GM12878 (cell line): ENCODE results near the gene TP53BP1. TPM values are rescaled to one million over a fixed set of nuclear protein-coding genes. Genes with fewer than 3 reads are reported as not detected.

Experiments
- ATAC-seq: fragments of 200-7000 bp; cut with Tn5 transposase; 3 replicates; pipeline ENCODE4 v1.9.1; 2020; ENCODE audit warnings: mild to moderate bottlenecking, moderate library complexity
- Bru-seq: library from RNA; stranded (reverse); fragments of 400-500 nt; gene quantifications from one replicate; lab custom pipeline; 2021; lab: Mats Ljungman, UMichigan
- BruChase-seq, 2 experiments: library from RNA; stranded (reverse); fragments of 400-500 nt; gene quantifications; one replicate each; lab custom pipeline; 2021; lab: Mats Ljungman, UMichigan
- BruUV-seq: library from RNA; stranded (reverse); fragments of 400-500 nt; replicated peaks from 2 replicates; lab custom pipeline; 2021; lab: Mats Ljungman, UMichigan
- CTCF ChIA-PET: fragments of 300-600 bp; sonication (Branson Sonifier 250); formaldehyde crosslinking; extraction: SDS; loops from one replicate; lab custom pipeline; 2021; ENCODE audit warnings: inconsistent platforms; lab: Yijun Ruan, JAX
- POLR2A ChIA-PET: fragments of 350-600 bp; formaldehyde crosslinking; extraction: SDS; loops from one replicate; lab custom pipeline; 2021; ENCODE audit warnings: inconsistent platforms; lab: Charles Lee
- RAD21 ChIA-PET: fragments of 300-600 bp; sonication (Branson Sonifier 250); formaldehyde crosslinking; loops from one replicate; lab custom pipeline; 2023; ENCODE audit warnings: antibody characterized with exemption; ENCODE audit not compliant: unreplicated experiment; lab: Charles Lee
- SMC1A ChIA-PET: fragments of 300-600 bp; sonication (Branson Sonifier 250); formaldehyde crosslinking; loops from one replicate; lab custom pipeline; 2023; ENCODE audit not compliant: unreplicated experiment, uncharacterized antibody; lab: Charles Lee
- DNase-seq: peaks from one replicate; pipeline ENCODE4 v3.0.0-alpha.2; 2011; ENCODE audit warnings: low read depth, low spot score
- FAIRE-seq: peaks from 3 replicates; lab custom pipeline; 2011; peaks lifted over from hg19 to GRCh38; lab: Jason Lieb, UNC
- H2AFZ ChIP-seq: 2 replicates; pipeline ENCODE4 v1.6.0; 2011; ENCODE audit warnings: low read depth, low read length, control low read depth; ENCODE audit not compliant: control insufficient read depth
- H3K27ac ChIP-seq: 2 replicates; pipeline ENCODE4 v1.5.1; 2011; ENCODE audit warnings: control low read depth; ENCODE audit not compliant: control insufficient read depth, insufficient read depth
- H3K27me3 ChIP-seq, 2 experiments: replicated peaks in 1 of 2; 2 replicates each; pipeline versions ENCODE4 v1.6.0 to v1.6.1; 2011; ENCODE audit warnings: low read length in 1 of 2; ENCODE audit not compliant: control insufficient read depth in 2 of 2, insufficient read depth in 2 of 2
- H3K36me3 ChIP-seq, 2 experiments: 2 replicates each; pipeline ENCODE4 v1.5.1; 2011; ENCODE audit warnings: low read length in 1 of 2; ENCODE audit not compliant: control insufficient read depth in 2 of 2, insufficient read depth in 2 of 2
- H3K4me1 ChIP-seq: 2 replicates; pipeline ENCODE4 v1.6.1; 2011; ENCODE audit warnings: mild to moderate bottlenecking, low read length, moderate library complexity, mixed read lengths; ENCODE audit not compliant: control insufficient read depth, insufficient read depth
- H3K4me2 ChIP-seq: 2 replicates; pipeline ENCODE4 v1.6.0; 2011; ENCODE audit warnings: control low read depth; ENCODE audit not compliant: control insufficient read depth, insufficient read depth
- H3K4me3 ChIP-seq: fragments of 200-600 bp; sonication (generic); 2 replicates; pipeline ENCODE4 v1.5.1; 2016
- H3K79me2 ChIP-seq: 2 replicates; pipeline ENCODE4 v1.6.0; 2011; ENCODE audit warnings: low read length; ENCODE audit not compliant: control insufficient read depth, insufficient read depth
- H3K9ac ChIP-seq: 2 replicates; pipeline ENCODE4 v1.8.0; 2011; ENCODE audit warnings: low read length, control low read depth, mixed read lengths; ENCODE audit not compliant: control insufficient read depth, insufficient read depth
- H3K9me3 ChIP-seq: replicated peaks from 3 replicates; pipeline ENCODE4 v1.5.1; 2011; ENCODE audit warnings: mild to moderate bottlenecking, low read length; ENCODE audit not compliant: control insufficient read depth, insufficient read depth
- H4K20me1 ChIP-seq: 2 replicates; pipeline ENCODE4 v1.6.0; 2011; ENCODE audit not compliant: control insufficient read depth, insufficient read depth
- BCL11A ChIP-seq: IDR thresholded peaks from 2 replicates; pipeline ENCODE4 v1.6.1; 2011; ENCODE audit warnings: low read depth, low read length
- CHD2 ChIP-seq: IDR thresholded peaks from 2 replicates; pipeline ENCODE4 v1.6.1; 2011; ENCODE audit warnings: low read depth, low read length, improper control_type of control experiment, borderline replicate concordance
- EGR1 ChIP-seq, 2 experiments: IDR thresholded peaks; 1 replicate in 1 of 2; 2 replicates in 1 of 2; pipeline ENCODE4 v1.6.1; 2011 to 2012; ENCODE audit warnings: low read depth in 2 of 2, low read length in 2 of 2, borderline replicate concordance in 1 of 2, mild to moderate bottlenecking in 1 of 2, moderate library complexity in 1 of 2
- FOS ChIP-seq: IDR thresholded peaks from 3 replicates; pipeline ENCODE4 v1.6.1; 2011; ENCODE audit warnings: borderline replicate concordance; ENCODE audit not compliant: insufficient read length; ENCODE audit errors: extremely low read depth
- IRF4 ChIP-seq: IDR thresholded peaks from 2 replicates; pipeline ENCODE4 v1.6.1; 2011; ENCODE audit warnings: low read depth, low read length
- POLR2A ChIP-seq: IDR thresholded peaks from 2 replicates; pipeline ENCODE4 v1.6.1; 2011; ENCODE audit warnings: low read depth, mild to moderate bottlenecking, low read length
- SREBF2 ChIP-seq: IDR thresholded peaks from 2 replicates; pipeline ENCODE4 v1.6.1; 2012; ENCODE audit warnings: mild to moderate bottlenecking, low read length
- WRNIP1 ChIP-seq: IDR thresholded peaks from 2 replicates; pipeline ENCODE4 v1.6.1; 2011; ENCODE audit warnings: low read depth, low read length, improper control_type of control experiment, borderline replicate concordance
- ZBED1 ChIP-seq: IDR thresholded peaks from 2 replicates; pipeline ENCODE4 v1.6.1; 2016; ENCODE audit warnings: borderline replicate concordance
- ZNF24 ChIP-seq: fragments of 450-650 bp; IDR thresholded peaks from 2 replicates; pipeline ENCODE4 v1.6.1; 2017; ENCODE audit warnings: antibody characterized with exemption, mild to moderate bottlenecking
- WGBS: methylation state at CpG from one replicate; pipeline ENCODE4 v1.1.6; 2016; ENCODE audit warnings: low lambda C conversion rate; ENCODE audit not compliant: insufficient replicate concordance, insufficient coverage; ENCODE audit errors: missing lambda C conversion rate; 5-methylcytosine and 5-hydroxymethylcytosine counted together
- in situ Hi-C: fragments of 300-500 bp; cut with MboI; formaldehyde crosslinking; loops from 9 replicates; pipeline ENCODE4 v1.14.3; 2018; ENCODE audit warnings: mixed read lengths
- intact Hi-C: fragments of 100-400 bp; cut with micrococcal nuclease; formaldehyde crosslinking; loops from one replicate; pipeline ENCODE4 v1.14.2; 2022; ENCODE audit not compliant: unreplicated experiment
- long read RNA-seq, 2 experiments: library from polyadenylated mRNA; unstranded; transcript quantifications; one replicate each; pipeline ENCODE4 v2.0.0, GENCODE V29; 2019 to 2020
- polyA minus RNA-seq, 3 experiments: library from RNA; depleted of rRNA, polyadenylated mRNA; stranded (reverse); fragments of >200 nt; gene quantifications; 2 replicates each; pipeline ENCODE4 v1.2.3, GENCODE V29; 2011
- polyA plus RNA-seq, 11 experiments: library from polyadenylated mRNA; depleted of rRNA in 4 of 11; unstranded in 6 of 11; stranded (reverse) in 5 of 11; fragments of >200 nt; fragmentation: Nextera tagmentation in 4 of 11; fragmentation: Illumina TruSeq in 1 of 11; extraction: Ambion mirVana in 4 of 11; extraction: Trizol in 1 of 11; gene quantifications; 1 replicate in 1 of 11; 2 replicates in 10 of 11; pipeline versions ENCODE4 v1.2.1 to v1.2.3, GENCODE V29; 2011 to 2016; ENCODE audit warnings: inconsistent platforms in 2 of 11, missing spikeins in 2 of 11, low read depth in 1 of 11
- total RNA-seq, 4 experiments: library from RNA; depleted of rRNA in 3 of 4; stranded (reverse); fragments of >200 nt in 3 of 4; fragmentation: Illumina TruSeq in 1 of 4; extraction: Trizol in 1 of 4; gene quantifications; 2 replicates each; pipeline versions ENCODE4 v1.2.1 to v1.2.3, GENCODE V29; 2013 to 2021
- TF ChIP-seq, protein P1 (sequence below): fragments of 450-650 bp; IDR thresholded peaks from 2 replicates; pipeline ENCODE4 v1.6.1; 2017; ENCODE audit warnings: mild to moderate bottlenecking, low read depth, inconsistent platforms; ENCODE audit not compliant: poor library complexity, severe bottlenecking

The TP53BP1 gene, protein sequence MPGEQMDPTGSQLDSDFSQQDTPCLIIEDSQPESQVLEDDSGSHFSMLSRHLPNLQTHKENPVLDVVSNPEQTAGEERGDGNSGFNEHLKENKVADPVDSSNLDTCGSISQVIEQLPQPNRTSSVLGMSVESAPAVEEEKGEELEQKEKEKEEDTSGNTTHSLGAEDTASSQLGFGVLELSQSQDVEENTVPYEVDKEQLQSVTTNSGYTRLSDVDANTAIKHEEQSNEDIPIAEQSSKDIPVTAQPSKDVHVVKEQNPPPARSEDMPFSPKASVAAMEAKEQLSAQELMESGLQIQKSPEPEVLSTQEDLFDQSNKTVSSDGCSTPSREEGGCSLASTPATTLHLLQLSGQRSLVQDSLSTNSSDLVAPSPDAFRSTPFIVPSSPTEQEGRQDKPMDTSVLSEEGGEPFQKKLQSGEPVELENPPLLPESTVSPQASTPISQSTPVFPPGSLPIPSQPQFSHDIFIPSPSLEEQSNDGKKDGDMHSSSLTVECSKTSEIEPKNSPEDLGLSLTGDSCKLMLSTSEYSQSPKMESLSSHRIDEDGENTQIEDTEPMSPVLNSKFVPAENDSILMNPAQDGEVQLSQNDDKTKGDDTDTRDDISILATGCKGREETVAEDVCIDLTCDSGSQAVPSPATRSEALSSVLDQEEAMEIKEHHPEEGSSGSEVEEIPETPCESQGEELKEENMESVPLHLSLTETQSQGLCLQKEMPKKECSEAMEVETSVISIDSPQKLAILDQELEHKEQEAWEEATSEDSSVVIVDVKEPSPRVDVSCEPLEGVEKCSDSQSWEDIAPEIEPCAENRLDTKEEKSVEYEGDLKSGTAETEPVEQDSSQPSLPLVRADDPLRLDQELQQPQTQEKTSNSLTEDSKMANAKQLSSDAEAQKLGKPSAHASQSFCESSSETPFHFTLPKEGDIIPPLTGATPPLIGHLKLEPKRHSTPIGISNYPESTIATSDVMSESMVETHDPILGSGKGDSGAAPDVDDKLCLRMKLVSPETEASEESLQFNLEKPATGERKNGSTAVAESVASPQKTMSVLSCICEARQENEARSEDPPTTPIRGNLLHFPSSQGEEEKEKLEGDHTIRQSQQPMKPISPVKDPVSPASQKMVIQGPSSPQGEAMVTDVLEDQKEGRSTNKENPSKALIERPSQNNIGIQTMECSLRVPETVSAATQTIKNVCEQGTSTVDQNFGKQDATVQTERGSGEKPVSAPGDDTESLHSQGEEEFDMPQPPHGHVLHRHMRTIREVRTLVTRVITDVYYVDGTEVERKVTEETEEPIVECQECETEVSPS (N-terminal part only)
- total RNA-seq (2013; cell fraction: nucleolus; rRNA removed): 115 and 135 TPM in 2 replicates
- total RNA-seq (2014; rRNA removed) (20.2 and 27.8 TPM in 2 replicates), total RNA-seq (2014; rRNA removed; fragmentation: Illumina TruSeq; extraction: Trizol) (23.2 and 23.4 TPM in 2 replicates), total RNA-seq (2021) (25.7 and 26.7 TPM in 2 replicates), polyA plus RNA-seq (2011; rRNA removed) (50.2 and 52.6 TPM in 2 replicates), polyA plus RNA-seq (2014; fragmentation: Illumina TruSeq; extraction: Trizol) (18.9 and 19.2 TPM in 2 replicates), polyA plus RNA-seq (2014; fragmentation: Nextera tagmentation; extraction: Ambion mirVana) (1 to 10 TPM; 6.2 to 6.4 TPM), polyA plus RNA-seq (2014; rRNA removed) (14.5 and 17.8 TPM in 2 replicates), polyA plus RNA-seq (2016; fragmentation: Nextera tagmentation; extraction: Ambion mirVana) (10 to 100 TPM; 19.1 to 19.5 TPM), polyA minus RNA-seq (2011; rRNA and poly(A)+ RNA removed) (62.1 and 67.4 TPM in 2 replicates), Bru-seq, nascent RNA (percentile 71 among the genes with signal in this experiment), BruChase-seq, experiment 1, labeled RNA remaining after a 6-hour chase (percentile 82 among the genes with signal in this experiment), BruChase-seq, experiment 2, labeled RNA remaining after a 2-hour chase (percentile 83 among the genes with signal in this experiment)
- polyA plus RNA-seq (2011; ENCODE audit: low read depth): 12.6 TPM
- polyA plus RNA-seq (2011; cell fraction: cytosol; rRNA removed): 34.8 and 38.0 TPM in 2 replicates
- 79.9 and 96.8 TPM in 2 replicates for polyA plus RNA-seq (2011; cell fraction: nucleus; rRNA removed)
- polyA plus RNA-seq (2012): 15.4 and 16.2 TPM in 2 replicates
- polyA minus RNA-seq (2011; cell fraction: cytosol; rRNA and poly(A)+ RNA removed): 18.7 and 19.2 TPM in 2 replicates
- 42.3 and 49.5 TPM in 2 replicates for polyA minus RNA-seq (2011; cell fraction: nucleus; rRNA and poly(A)+ RNA removed)
- long read RNA-seq, experiment 1, partial matches to known transcripts: 3 of 6 reads
- long read RNA-seq, experiment 1, other reads (novel, unspliced or antisense): 3 of 6 reads
- long read RNA-seq, experiment 2, partial matches to known transcripts: 34 of 54 reads
- long read RNA-seq, experiment 2, other reads (novel, unspliced or antisense): 20 of 54 reads

DNA sequence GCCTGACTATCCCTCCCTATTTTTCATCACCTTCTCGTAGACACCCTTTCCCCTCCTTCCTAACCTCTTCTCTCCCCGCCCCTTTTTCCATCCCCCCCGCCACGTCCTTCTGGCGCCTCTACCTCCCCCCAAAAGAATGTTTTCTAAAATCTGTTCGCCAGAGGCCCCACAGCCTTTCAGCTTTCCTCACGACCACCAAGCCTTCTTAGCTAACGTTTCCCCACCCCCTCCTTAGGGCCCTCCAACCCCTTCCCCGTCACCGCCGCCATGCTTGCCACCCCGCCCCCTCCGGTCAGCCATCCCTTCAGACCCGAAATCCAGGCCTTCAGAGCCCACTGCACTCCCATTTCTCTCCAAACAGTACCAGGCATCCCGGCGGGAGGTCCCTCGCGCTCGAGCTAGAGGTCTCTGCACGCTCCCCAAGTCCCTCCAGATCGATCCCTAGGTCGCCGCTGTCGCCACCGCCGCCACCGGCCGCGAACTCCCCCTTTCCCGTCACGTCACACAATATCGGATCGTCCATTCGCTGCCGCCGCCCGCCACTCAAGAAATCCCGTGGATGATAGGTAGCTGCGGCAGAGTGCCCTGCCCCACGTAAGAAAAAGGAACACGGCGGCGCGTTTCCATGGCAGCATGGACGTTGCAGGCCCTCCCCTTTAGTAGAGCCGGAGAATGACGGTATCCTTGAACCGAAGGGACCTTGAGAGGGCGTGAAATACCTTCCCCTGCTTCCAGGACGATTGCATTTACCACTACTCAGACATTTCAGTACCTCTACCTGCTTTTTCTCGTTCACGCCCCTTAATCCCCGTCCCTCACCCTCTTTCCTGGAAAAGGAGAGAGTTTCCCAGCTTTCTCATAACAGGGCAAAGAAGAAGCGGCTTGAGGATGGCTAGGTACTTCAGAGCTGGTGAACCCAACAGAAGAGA, at the start of gene TP53BP1:
TSS of gene TP53BP1 (minus strand) at position 484 of the 929 bp plus-strand sequence. CDS start at position 371, 113 bp downstream.
- Histone ChIP-seq H3K27me3 (no peaks in the 10 kb centered on the region), H4K20me1 (no peaks in the 10 kb centered on the region), H3K4me1 (peaks cover 3% of the 10 kb centered on the region; the same call in 1 of the 2 replicates), H3K79me2 (peaks cover 6% of the 10 kb centered on the region), H3K27ac (peak within 1 kb of the TSS; percentile 58), H3K4me3 (peak within 1 kb of the TSS; percentile 88), H3K4me2 (peak within 1 kb of the TSS; percentile 93), H2AFZ (peak within 1 kb of the TSS; percentile 100), H3K36me3 (peaks cover 0 to 3% of the 10 kb centered on the region in 2 experiments; a peak in 2 of 4 replicates), H3K9ac (peak within 1 kb of the TSS; percentile 66; the same call in 1 of the 2 replicates), H3K9me3 (no peaks in the 10 kb centered on the region)
- intact Hi-C loops: no loop called here
- peak; percentile 88 for FAIRE-seq
- CTCF ChIA-PET: interaction anchor here (0.7 to 9.9 kb wide), 6 partner anchors 9 to 208 kb away, joined by 3 to 88 read pairs (median 4); partner anchors contain the start of gene MAP1A
- peak; percentile 100 for ATAC-seq
- no TSS peak for BruUV-seq
- in situ Hi-C loops: no loop called here
- RAD21 ChIA-PET: interaction anchor here (1.4 to 3.1 kb wide), 2 partner anchors 9 to 18 kb away, joined by 5 to 18 read pairs; no protein-coding TSS in a partner anchor
- SMC1A ChIA-PET: interaction anchor here (0.9 to 3.4 kb wide), 5 partner anchors 8 to 32 kb away, joined by 3 to 13 read pairs (median 5); no protein-coding TSS in a partner anchor
- peak; percentile 75 for DNase-seq
- POLR2A ChIA-PET: interaction anchor here (0.6 to 3.9 kb wide), 3 partner anchors 18 to 300 kb away, joined by 5 to 14 read pairs (median 11); no protein-coding TSS in a partner anchor
- WGBS: under 1% methylated on average over 49 of the region's 54 CpGs
- TF ChIP-seq SREBF2 (no peak), BCL11A (no peak), POLR2A (peak; percentile 74), CHD2 (peak; percentile 91), ZNF24 (no peak), EGR1 (IDR thresholded peaks at IDR 0.05; ENCODE audit: borderline replicate concordance in 1 of 2, low read depth in 2 of 2, low read length in 2 of 2) (no peak), IRF4 (no peak), WRNIP1 (no peak), FOS (peak; percentile 54), ZBED1 (no peak)
- TF ChIP-seq, protein P1, sequence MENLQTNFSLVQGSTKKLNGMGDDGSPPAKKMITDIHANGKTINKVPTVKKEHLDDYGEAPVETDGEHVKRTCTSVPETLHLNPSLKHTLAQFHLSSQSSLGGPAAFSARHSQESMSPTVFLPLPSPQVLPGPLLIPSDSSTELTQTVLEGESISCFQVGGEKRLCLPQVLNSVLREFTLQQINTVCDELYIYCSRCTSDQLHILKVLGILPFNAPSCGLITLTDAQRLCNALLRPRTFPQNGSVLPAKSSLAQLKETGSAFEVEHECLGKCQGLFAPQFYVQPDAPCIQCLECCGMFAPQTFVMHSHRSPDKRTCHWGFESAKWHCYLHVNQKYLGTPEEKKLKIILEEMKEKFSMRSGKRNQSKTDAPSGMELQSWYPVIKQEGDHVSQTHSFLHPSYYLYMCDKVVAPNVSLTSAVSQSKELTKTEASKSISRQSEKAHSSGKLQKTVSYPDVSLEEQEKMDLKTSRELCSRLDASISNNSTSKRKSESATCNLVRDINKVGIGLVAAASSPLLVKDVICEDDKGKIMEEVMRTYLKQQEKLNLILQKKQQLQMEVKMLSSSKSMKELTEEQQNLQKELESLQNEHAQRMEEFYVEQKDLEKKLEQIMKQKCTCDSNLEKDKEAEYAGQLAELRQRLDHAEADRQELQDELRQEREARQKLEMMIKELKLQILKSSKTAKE: no peak
